Measurements from ENCODE around the gene MPND. TPM values are rescaled to one million over a fixed set of nuclear protein-coding genes. Genes with fewer than 3 reads are reported as not detected.

Gene MPND
- total and polyA plus RNA-seq, 10 of the 15 experiments (the other 5 are each of a cell fraction or from before 2014, with no cell fraction given): 0.79 to 18.3 (median 6.0) TPM

DNA sequence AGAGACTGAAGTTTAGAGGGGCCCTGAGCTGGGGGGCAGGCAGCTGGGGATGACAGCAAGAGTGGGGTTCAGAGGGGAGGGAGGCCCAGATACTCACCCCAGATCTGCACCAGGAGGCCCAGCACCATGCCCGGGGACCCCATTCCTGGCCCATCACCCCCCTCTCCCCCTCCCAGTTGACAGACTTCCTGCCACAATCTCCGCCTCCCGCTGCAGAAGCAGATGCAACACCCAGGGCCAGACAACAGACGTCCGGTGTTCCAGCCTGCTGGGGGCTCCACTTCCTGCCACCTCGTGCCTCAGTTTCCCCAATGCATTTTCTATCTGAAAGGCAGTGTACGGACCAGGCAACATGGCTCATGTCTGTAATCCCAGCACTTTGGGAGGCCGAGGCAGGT is 41.1 kb upstream of the MPND start, which contains the start of gene TMIGD2 (continued):
- TF ChIP-seq ZBTB40 (IDR thresholded peaks at IDR 0.05; ENCODE audit: borderline replicate concordance): no peak
- no peak for TF ChIP-seq KDM1A (IDR thresholded peaks at IDR 0.05; ENCODE audit: borderline replicate concordance)
- TF ChIP-seq, protein P1, sequence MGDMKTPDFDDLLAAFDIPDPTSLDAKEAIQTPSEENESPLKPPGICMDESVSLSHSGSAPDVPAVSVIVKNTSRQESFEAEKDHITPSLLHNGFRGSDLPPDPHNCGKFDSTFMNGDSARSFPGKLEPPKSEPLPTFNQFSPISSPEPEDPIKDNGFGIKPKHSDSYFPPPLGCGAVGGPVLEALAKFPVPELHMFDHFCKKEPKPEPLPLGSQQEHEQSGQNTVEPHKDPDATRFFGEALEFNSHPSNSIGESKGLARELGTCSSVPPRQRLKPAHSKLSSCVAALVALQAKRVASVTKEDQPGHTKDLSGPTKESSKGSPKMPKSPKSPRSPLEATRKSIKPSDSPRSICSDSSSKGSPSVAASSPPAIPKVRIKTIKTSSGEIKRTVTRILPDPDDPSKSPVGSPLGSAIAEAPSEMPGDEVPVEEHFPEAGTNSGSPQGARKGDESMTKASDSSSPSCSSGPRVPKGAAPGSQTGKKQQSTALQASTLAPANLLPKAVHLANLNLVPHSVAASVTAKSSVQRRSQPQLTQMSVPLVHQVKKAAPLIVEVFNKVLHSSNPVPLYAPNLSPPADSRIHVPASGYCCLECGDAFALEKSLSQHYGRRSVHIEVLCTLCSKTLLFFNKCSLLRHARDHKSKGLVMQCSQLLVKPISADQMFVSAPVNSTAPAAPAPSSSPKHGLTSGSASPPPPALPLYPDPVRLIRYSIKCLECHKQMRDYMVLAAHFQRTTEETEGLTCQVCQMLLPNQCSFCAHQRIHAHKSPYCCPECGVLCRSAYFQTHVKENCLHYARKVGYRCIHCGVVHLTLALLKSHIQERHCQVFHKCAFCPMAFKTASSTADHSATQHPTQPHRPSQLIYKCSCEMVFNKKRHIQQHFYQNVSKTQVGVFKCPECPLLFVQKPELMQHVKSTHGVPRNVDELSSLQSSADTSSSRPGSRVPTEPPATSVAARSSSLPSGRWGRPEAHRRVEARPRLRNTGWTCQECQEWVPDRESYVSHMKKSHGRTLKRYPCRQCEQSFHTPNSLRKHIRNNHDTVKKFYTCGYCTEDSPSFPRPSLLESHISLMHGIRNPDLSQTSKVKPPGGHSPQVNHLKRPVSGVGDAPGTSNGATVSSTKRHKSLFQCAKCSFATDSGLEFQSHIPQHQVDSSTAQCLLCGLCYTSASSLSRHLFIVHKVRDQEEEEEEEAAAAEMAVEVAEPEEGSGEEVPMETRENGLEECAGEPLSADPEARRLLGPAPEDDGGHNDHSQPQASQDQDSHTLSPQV (IDR thresholded peaks at IDR 0.05): no peak
- no peak for TF ChIP-seq EP300 (IDR thresholded peaks at IDR 0.05; ENCODE audit: borderline replicate concordance in 1 of 2, control insufficient read depth in 1 of 2, low read depth in 2 of 2, low read length in 2 of 2)
- no peak for TF ChIP-seq CBX5 (IDR thresholded peaks at IDR 0.05; ENCODE audit: low read depth)
- no peak for TF ChIP-seq NKRF (conservative IDR thresholded peaks at IDR 0.05)
- no peak for TF ChIP-seq JUND (IDR thresholded peaks at IDR 0.05; ENCODE audit: low read depth, low read length)
- TF ChIP-seq RB1 (IDR thresholded peaks at IDR 0.05; ENCODE audit: borderline replicate concordance): no peak
- no peak for TF ChIP-seq MTA2 (IDR thresholded peaks at IDR 0.05; ENCODE audit: low read depth)

All from GM12878 (cell line).